WI38 (cell line): ENCODE data around the gene CCDC73.

Experiments
- H3K4me3 ChIP-seq: 2 replicates; pipeline ENCODE4 v1.5.1; 2011; ENCODE audit warnings: low read depth, mild to moderate bottlenecking, control low read depth, low read length
- TF ChIP-seq, protein P1 (sequence below): IDR thresholded peaks from 2 replicates; pipeline ENCODE4 v1.5.1; 2012; ENCODE audit warnings: low read depth, mild to moderate bottlenecking, control low read depth, low read length

CCDC73 gene

DNA sequence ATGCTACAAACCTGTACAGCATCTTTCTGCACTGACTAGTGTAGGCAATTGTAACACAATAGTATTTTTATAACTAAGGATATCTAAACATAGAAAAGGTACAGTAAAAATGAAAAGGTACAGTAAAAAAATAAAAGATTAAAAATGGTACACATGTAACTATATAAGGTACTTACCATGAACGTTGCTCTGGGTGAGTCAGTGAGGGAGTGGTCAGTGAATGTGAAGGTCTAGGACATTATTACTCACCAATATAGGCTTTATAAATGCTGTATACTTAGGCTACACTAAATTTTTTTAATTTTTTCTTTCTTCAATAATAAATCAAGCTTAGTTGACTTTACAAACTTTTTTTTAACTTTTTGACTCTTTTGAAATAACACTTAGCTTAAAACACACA, 150.9 kb downstream of the CCDC73 start:
- TF ChIP-seq, protein P1, sequence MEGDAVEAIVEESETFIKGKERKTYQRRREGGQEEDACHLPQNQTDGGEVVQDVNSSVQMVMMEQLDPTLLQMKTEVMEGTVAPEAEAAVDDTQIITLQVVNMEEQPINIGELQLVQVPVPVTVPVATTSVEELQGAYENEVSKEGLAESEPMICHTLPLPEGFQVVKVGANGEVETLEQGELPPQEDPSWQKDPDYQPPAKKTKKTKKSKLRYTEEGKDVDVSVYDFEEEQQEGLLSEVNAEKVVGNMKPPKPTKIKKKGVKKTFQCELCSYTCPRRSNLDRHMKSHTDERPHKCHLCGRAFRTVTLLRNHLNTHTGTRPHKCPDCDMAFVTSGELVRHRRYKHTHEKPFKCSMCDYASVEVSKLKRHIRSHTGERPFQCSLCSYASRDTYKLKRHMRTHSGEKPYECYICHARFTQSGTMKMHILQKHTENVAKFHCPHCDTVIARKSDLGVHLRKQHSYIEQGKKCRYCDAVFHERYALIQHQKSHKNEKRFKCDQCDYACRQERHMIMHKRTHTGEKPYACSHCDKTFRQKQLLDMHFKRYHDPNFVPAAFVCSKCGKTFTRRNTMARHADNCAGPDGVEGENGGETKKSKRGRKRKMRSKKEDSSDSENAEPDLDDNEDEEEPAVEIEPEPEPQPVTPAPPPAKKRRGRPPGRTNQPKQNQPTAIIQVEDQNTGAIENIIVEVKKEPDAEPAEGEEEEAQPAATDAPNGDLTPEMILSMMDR: no peak
- no peak overlapping the region for H3K4me3 ChIP-seq

DNA sequence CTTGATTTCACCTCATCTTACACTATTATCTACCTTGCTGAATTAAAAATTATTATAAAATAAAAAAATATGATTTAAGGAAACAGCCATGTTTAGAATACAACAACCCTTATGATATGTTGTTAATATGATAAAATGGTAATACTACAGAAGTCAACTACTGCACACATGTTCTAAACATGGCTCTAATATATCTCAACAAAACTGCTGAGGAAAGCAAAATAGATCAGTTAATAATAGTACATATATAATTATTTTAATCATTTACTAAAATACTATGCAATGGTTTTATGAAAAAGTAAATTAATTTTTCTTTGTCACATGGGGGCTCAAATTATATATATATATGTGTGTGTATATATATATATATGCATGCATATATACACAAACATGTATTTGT, 153.1 kb downstream of the CCDC73 start:
- no peak overlapping the region for H3K4me3 ChIP-seq
- TF ChIP-seq, protein P1: no peak

DNA sequence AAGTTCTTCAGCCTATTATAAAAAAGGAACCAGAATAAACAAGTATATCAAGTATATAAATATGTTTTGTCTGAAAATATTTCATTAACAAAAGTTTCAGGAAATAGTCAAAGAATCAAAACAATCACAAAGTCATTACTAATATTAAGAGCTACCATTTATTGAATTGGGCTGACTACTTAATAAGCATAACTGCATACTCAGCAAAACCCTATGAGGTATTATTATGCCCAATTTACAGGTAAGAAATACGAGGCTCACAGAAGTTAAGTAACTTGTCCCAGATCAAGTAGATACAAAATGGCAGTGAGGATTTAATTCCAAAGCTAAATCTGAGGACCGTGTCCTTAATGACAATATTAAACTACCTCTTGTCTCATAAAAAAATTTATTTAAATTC, 158.6 kb downstream of the CCDC73 start:
- H3K4me3 ChIP-seq: no peak overlapping the region
- TF ChIP-seq, protein P1: no peak

DNA sequence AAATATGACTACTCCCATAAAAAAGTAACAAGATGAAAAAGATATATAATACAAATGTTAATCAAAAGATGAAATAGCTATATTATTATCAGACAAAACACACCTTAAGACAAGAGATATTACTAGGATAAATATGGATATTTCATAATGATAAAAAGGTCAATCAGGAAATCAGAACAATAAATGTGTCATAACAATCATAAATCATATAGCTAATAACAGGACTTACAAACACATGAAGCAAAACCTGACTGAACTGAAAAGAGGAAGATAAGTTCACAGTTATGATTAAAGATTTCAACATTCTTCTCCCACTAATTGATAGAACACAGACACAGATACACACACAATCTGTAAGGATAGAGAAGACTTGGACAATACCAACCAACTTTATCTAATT, 163.6 kb downstream of the CCDC73 start:
- TF ChIP-seq, protein P1: no peak

DNA sequence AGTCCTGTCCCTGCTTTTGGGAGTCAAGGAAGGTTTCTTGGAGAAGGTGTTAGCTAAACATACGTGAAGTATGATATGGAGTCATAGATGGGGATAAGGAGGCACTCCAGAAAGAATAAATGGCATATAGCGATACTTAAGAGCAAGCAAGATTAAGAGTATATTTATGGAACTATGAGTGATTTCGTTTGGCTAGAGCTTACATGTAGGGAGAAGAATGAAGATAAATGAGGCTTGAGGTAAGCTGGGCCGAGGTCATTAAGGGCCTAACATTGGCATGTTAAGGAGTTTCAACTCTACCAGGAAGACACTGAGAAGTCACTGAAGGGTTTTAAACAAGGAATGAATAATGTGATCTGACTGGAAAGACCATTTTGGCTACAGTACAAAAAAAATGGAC, 177.6 kb downstream of the CCDC73 start:
- no peak overlapping the region for H3K4me3 ChIP-seq
- TF ChIP-seq, protein P1: no peak

More for the DNA sequence above, 163.6 kb downstream of the CCDC73 start:
- no peak overlapping the region for H3K4me3 ChIP-seq

DNA sequence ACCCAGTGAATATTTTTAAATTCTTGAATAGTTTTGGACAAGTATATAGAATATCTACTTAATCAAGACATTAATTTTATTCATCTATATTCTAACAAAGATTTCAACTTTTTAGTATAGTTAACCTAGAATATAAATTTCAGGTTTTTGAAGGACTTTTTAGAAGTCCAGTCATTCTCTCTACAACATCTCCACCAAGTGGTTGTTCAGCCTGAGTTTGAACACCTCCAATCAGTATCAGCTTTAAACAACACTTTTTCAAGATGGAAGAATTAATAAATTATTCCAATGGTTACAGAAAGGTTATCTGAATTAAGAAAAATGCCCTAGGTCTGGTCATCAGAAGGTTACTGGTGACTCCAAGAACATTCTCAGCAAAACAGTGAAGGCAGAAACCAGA, 179.0 kb downstream of the CCDC73 start:
- TF ChIP-seq, protein P1: no peak

DNA sequence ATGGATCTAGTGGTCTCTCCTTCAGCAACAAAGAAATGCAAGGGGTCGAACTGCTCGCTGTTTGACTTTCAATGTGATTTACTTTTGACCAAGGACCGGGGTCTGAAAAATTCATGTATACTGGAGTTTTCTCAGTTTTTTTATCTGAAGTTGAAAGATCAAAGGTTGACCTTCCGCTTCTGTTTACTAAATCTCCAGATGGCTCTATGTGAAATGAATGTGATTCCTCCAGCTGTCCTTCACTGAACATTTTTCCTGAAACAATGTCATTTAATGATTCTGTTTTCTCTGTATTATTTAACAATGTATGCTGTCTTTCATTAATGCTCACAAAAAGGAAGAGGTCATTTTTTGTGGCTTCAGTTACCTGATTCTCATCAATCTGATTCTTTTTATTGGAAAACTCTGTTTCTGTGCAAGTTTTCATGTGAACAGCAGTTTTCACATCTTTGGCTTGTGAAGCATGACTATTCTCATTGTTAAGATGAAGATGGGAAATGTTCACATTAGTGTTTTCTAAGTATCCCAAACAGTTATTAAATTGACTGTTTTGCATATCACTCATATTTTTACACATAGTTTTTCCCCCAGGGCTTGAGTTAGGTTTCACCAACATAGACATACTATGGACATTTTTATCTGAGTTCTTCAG, 180.8 kb downstream of the CCDC73 start:
- TF ChIP-seq, protein P1: no peak

More for the DNA sequence above, 179.0 kb downstream of the CCDC73 start:
- no peak overlapping the region for H3K4me3 ChIP-seq

More for the DNA sequence above, 180.8 kb downstream of the CCDC73 start:
- no peak overlapping the region for H3K4me3 ChIP-seq
